ENCODE results near the gene ALDH1A1.

Gene ALDH1A1

DNA sequence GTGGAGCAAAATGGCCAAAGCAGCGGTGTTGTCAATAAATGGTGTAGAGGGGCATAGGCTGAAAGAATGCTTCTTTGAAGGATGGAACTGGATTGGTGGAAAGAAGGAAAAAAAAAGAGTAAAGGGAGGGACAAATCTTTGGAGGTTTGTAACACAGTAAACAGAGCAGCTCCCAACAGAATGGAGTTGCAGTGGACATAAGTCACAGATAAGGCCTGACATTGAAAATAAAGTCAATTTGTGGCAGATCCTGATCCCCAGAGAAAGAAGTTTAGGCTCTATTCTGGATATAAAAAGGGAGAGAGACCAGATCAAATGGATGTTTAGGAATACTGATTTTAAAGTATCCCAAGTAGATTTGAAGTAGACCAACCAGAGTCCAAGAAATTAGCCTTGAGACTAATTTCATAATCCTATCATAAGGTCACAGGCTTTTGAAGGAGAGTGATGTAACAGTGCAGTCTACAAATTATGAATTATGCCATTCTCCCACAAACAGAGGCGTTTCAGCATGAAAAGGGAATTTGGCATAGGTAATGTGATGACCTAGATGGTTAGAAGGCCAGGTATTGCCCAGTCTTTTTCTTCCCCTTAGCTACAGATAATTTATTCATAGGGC is 8.9 kb downstream of the ALDH1A1 start:
- TF ChIP-seq GATA3 (IDR thresholded peaks at IDR 0.05; ENCODE audit: low read depth, low read length) (no peak), GATA2 (IDR thresholded peaks at IDR 0.05; ENCODE audit: low read depth, low read length) (no peak)

DNA sequence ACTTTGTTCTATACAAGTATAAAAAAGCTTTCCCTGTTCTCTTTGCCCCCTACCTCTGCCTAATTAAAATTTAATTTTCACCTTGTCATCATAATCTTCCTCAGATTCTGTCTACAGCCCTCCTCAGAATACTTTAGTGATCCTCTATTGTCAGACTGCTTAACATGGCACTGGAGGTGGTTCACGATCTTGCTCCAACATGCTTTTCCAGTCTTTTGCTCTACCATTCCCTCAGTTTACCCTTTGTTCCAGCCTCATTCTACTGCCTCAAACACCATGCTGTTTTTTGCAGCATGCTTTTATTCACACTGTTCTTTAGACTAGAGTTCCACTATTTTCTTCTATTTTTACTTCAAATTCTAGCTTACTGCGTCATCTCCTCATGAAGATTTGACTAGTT is 10.4 kb downstream of the ALDH1A1 start:
- TF ChIP-seq GATA3 (IDR thresholded peaks at IDR 0.05; ENCODE audit: low read depth, low read length), result no peak
- TF ChIP-seq GATA2 (IDR thresholded peaks at IDR 0.05; ENCODE audit: low read depth, low read length), result no peak

DNA sequence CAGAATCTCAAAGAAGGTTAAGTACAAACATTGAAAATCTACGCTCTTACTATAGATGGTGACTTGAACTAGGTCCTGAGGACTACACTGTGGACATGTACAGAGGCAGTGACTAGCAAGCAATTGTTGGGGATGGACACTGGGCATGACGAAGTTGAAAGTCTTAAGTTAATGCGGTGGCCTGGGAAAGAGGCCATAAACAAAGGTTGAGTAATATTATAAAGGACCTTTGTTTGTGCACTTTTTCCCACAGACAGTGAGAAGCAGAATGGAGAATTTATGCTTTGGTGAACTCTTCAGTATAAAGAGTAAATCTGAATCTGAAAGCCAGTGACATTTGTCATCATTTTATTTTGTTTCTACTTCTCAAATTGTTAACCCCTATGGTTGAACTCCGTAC is 15.3 kb downstream of the ALDH1A1 start:
- TF ChIP-seq GATA2 (IDR thresholded peaks at IDR 0.05; ENCODE audit: low read depth, low read length) (no peak), GATA3 (IDR thresholded peaks at IDR 0.05; ENCODE audit: low read depth, low read length) (no peak)

DNA sequence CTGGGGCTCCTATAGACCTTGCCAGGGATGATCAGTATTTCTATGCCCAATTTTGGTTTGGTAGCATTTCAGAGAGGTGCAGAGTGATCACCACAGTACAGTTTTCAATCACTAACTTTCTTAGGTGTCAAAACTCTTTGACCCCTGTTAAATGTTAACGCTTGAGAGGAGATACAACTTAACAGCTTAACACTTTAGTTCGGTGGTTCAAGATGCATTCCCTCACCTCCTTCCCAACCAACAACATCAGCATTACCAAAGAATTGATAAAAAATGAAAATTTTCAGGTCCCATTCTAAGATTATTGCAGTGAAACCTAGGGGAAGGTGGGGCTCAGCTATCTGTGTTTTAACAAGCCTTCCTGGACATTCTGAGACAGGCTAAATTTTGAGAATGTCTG is 16.2 kb downstream of the ALDH1A1 start:
- TF ChIP-seq GATA3 (IDR thresholded peaks at IDR 0.05; ENCODE audit: low read depth, low read length) (no peak), GATA2 (IDR thresholded peaks at IDR 0.05; ENCODE audit: low read depth, low read length) (no peak)

DNA sequence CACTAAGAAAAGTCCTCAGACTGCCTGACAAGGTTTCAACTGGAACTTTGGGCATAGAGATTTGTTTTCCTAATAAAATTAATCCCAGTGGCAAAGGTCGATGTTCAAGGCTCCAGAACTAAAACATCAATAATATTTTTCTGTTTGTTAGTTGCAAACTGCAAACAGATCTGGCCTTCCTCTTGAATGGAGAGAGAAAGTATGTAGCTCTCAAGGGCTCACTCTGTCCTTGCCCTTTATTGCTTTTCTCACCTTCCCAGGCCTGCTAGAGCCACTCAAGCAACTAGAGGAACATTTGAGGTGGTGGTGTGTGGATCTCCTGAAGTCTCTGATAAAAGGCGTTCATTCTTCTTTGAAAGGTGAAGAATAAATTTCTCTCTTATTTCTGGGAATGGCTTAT is 16.6 kb downstream of the ALDH1A1 start:
- TF ChIP-seq GATA3 (IDR thresholded peaks at IDR 0.05; ENCODE audit: low read depth, low read length), result no peak
- TF ChIP-seq GATA2 (IDR thresholded peaks at IDR 0.05; ENCODE audit: low read depth, low read length), result no peak

DNA sequence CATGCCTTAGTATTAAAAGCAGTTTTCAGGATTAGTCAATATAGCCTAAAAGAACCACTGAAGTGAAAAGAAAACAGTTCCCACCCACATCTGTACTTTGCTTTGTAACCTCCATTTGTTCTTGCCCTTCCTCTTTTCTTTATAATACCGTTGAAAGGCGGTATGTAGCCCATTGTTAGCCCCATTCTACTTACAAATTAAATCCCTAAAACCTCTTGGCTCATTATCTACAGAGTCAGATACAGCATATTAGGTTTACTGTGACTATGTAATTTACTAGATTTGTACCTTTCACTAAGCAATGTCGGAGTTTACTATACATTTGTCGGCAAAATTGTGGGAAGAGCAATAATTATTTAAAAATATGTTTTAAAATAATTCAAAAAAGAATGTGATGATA is 17.3 kb downstream of the ALDH1A1 start:
- TF ChIP-seq GATA2 (IDR thresholded peaks at IDR 0.05; ENCODE audit: low read depth, low read length), result no peak
- TF ChIP-seq GATA3 (IDR thresholded peaks at IDR 0.05; ENCODE audit: low read depth, low read length), result no peak

DNA sequence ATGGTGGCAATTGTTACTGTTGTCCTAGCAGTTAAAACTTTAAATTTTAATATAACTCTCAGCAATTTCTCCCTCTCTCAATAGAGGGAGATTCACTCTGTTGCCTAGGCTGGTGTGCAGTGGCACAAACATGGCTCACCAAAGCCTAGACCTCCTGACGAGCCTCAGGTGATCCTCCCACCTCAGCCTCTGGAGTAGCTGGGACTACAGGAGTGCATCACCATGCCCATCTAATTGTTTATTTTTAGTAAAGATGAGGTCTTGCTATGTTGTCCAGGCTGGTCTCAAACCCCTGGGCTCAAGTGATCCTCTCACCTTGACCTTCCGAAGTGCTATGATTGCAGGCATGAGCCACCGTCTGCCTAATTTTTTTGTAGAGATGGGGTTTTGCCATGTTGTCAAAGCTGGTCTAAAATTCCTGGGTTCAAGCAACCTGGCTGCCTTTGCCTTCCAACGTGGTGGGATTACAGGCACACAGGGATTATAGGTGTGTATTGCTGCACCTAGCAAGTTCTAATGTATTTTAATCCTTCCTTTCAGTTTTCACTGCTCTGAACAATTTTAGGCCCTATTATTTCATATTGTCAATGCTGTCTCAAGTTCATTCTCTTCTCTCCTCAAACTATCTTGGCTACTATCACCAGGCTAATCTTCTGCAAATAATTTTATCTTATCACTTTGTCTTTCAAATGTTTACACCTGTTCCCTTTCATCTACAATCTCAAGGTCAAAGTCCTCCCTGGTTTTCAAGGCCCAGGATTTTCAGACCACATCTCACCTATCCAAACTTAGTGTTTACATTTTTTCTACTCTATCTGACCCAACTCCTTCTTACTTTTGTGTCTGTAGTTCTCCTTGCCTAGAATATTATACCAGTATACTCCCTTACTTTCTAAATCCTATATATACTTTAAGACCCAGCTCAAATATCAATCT is 18.9 kb downstream of the ALDH1A1 start:
- no peak for TF ChIP-seq GATA2 (IDR thresholded peaks at IDR 0.05; ENCODE audit: low read depth, low read length)
- no peak for TF ChIP-seq GATA3 (IDR thresholded peaks at IDR 0.05; ENCODE audit: low read depth, low read length)

DNA sequence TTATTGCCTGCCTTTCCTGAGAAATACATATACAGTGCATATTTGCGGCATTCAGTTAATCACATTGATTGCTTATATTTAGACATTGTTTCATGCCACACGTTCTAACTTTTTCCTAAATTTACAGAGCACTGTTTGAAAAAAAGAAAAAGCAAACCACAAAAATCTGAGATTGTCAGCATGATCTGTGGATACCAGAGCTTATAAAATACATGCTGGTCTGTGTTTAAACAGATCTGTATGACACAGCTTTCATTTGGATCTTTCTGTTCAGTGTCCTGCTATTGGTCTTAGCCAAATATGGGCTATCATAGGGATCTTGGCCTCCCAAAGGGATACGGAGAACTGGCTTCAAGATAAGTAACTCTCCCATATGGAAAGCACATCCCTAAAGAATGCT is 20.2 kb downstream of the ALDH1A1 start:
- no peak for TF ChIP-seq GATA3 (IDR thresholded peaks at IDR 0.05; ENCODE audit: low read depth, low read length)
- TF ChIP-seq GATA2 (IDR thresholded peaks at IDR 0.05; ENCODE audit: low read depth, low read length), result no peak

DNA sequence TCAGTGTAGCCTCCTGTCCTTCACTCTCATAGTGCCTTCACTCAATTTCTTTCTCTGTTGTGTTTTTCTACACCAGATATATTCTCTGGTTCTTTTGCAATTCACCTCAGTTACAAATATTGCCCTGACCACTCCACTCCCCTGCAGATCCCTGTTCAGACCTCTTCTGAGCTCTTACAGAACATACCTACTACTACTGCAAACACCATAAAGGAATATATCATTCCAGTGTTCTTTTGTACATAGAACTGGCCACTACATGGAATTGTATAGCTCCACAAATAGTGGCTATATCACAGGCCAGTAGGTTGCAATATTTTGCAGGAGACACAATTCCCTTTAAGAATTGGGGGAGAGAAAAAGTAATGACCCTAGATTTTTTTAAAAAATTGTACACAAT is 21.0 kb downstream of the ALDH1A1 start:
- TF ChIP-seq GATA2 (IDR thresholded peaks at IDR 0.05; ENCODE audit: low read depth, low read length), result no peak
- no peak for TF ChIP-seq GATA3 (IDR thresholded peaks at IDR 0.05; ENCODE audit: low read depth, low read length)

DNA sequence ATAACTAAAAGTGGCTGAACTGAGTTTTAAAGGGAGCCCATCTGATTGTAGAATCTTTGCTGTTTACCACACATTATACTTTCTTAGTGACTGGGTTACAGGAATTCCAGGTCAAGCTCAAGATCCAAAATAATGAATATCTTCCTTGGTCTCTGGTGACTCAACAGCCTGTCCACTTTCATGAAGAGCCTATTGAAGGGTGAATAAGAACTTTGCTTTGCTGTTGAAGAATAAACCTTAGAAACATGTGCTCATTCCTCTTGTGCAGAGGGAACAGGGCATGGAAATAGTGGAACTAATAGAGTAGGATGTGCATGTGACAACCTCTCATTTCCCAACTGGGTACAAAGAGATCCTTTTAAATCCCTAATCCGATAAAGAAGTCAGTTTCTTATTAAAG is 21.4 kb downstream of the ALDH1A1 start:
- TF ChIP-seq GATA2 (IDR thresholded peaks at IDR 0.05; ENCODE audit: low read depth, low read length) (no peak), GATA3 (IDR thresholded peaks at IDR 0.05; ENCODE audit: low read depth, low read length) (no peak)

DNA sequence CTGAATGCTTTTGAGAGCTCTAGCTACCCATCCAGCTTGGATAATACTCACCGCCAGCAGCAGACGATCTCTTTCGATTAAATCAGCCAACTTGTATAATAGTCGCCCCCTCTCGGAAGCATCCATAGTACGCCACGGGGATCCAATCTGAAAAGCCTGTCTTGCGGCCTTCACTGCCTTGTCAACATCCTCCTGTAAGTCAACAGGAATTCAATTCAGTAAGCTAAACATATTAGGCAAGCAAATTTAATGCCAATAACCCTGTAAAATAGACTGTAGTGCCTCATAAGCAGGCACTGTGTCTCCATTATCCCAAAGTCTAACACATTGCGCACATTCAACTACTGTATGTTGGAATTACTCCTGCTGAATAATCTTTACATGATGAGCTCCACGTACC is 22.0 kb downstream of the ALDH1A1 start:
- TF ChIP-seq GATA3 (IDR thresholded peaks at IDR 0.05; ENCODE audit: low read depth, low read length) (no peak), GATA2 (IDR thresholded peaks at IDR 0.05; ENCODE audit: low read depth, low read length) (no peak)

DNA sequence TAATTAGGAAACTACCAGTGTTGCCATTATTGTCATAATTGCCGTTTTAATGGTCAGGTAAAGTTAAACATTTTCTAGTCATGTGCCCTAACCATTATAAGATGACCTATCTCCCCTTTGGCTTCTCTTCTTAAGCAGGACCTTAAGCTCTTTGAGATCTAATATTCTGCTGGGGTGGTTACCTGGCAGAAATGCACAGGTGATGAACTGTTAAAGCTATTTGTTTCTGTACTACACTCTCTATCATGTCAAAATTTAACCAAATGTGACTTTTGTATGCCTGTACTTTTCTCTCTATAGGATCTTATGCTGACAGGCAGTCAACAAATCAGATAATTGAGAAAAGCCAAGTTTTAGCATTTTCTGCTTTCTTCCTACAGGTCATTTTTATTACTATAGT is 23.3 kb downstream of the ALDH1A1 start:
- TF ChIP-seq GATA3 (IDR thresholded peaks at IDR 0.05; ENCODE audit: low read depth, low read length) (no peak), GATA2 (IDR thresholded peaks at IDR 0.05; ENCODE audit: low read depth, low read length) (no peak)

DNA sequence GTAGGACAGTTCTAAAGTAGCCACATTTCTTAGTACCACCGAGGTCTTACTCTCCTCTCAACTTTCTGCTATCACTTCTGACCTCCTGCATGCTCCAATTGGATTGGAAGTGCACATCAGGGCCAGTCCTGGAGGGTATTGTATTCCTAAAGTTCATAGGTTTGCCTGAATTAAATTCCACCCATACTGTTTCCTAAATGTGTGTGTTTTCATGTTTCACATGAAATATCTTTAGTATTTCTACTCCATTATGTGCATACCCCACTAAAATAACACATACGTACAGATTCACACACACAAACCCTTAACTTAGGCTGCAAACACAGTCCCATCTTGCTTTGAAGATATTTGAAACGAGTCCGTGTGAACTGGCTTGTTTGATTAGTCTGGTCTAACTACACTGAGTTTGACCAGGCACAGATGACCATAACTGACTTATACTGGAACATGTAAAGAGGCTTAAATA is 24.8 kb downstream of the ALDH1A1 start:
- no peak for TF ChIP-seq GATA2 (IDR thresholded peaks at IDR 0.05; ENCODE audit: low read depth, low read length)
- TF ChIP-seq GATA3 (IDR thresholded peaks at IDR 0.05; ENCODE audit: low read depth, low read length), result no peak

DNA sequence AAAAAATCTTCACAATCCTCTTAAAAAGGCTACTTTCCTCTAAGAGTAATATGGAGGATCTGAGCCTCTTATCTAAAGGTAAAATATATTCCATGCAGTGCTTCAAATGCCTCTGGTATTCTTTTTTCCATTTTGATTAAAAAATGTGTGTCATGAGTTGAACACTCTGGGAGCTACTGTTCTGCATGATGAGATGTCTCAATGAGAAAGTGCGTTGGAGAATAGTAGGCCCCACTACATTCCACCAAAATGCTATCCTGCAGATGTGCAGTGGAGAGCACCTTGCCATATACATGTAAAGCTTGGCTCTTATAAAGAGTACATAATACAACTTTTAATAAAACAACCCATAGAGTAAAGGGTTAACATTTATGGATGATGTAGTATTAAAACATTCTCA is 26.3 kb downstream of the ALDH1A1 start:
- TF ChIP-seq GATA3 (IDR thresholded peaks at IDR 0.05; ENCODE audit: low read depth, low read length) (no peak), GATA2 (IDR thresholded peaks at IDR 0.05; ENCODE audit: low read depth, low read length) (no peak)

DNA sequence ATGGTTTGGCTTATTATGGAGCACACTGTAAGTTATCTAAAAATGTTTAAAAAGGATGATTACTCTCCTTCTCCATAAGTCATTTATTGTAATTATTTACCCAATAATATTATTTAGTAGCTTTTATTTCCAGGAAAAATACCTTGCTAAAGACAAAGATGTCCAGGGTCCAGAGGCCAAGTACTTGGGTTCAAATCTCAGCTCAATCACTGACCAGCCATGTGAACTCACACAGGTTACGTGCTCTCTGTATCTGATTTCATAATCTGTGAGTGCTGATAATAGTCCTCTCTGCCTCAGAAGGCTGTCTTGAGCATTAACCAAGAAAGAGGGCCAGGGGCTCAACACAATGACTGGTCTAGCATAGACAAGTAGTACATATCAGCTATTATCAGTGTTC is 27.0 kb downstream of the ALDH1A1 start:
- no peak for TF ChIP-seq GATA2 (IDR thresholded peaks at IDR 0.05; ENCODE audit: low read depth, low read length)
- no peak for TF ChIP-seq GATA3 (IDR thresholded peaks at IDR 0.05; ENCODE audit: low read depth, low read length)

Measured in SH-SY5Y (cell line).